K562 (cell line): ENCODE data around the gene HDAC1. TPM values are rescaled to one million over a fixed set of nuclear protein-coding genes. Genes with fewer than 3 reads are reported as not detected.
A peak's percentile ranks its signal among the peaks of the same experiment; 100 is the strongest.

Source experiments
- ATAC-seq: fragments of 200-7000 bp; cut with Tn5 transposase; 3 replicates; pipeline ENCODE4 v1.9.1; 2020; ENCODE audit warnings: moderate library complexity
- BruUV-seq: library from RNA; stranded (reverse); fragments of 400-500 nt; replicated peaks from 2 replicates; lab custom pipeline; 2021; lab: Mats Ljungman, UMichigan
- CTCF ChIA-PET: fragments of 300-600 bp; formaldehyde crosslinking; extraction: SDS; loops from one replicate; lab custom pipeline; 2021; ENCODE audit warnings: low intra/inter-chr PET ratio; lab: Yijun Ruan, JAX
- POLR2A ChIA-PET: fragments of 300-600, 350-650 bp; sonication (Branson Sonifier 250); formaldehyde crosslinking; extraction: SDS; loops from one replicate; lab custom pipeline; 2021; ENCODE audit warnings: antibody characterized with exemption, inconsistent platforms; lab: Yijun Ruan, JAX
- DNase-seq, 4 experiments: peaks; one replicate each; pipeline versions ENCODE4 v3.0.0 to v3.0.0-alpha.2; 2011 to 2018; ENCODE audit warnings: low spot score in 3 of 4, mixed read lengths in 3 of 4; ENCODE audit errors: extremely low read depth in 1 of 4
- FAIRE-seq: peaks from 2 replicates; lab custom pipeline; 2011; peaks lifted over from hg19 to GRCh38; lab: Jason Lieb, UNC
- H2AFZ ChIP-seq: 2 replicates; pipeline ENCODE4 v1.6.0; 2011; ENCODE audit warnings: low read depth, low read length, control low read depth, inconsistent platforms
- H3K27ac ChIP-seq: fragments of 200-600 bp; 3 replicates; pipeline ENCODE4 v1.8.0; 2011; ENCODE audit warnings: low read depth, mild to moderate bottlenecking, control low read depth, inconsistent platforms, low read length, moderate library complexity, mixed read lengths; ENCODE audit errors: extremely low read depth
- H3K27me3 ChIP-seq, 2 experiments: fragments of 300-600 bp in 1 of 2; 2 replicates in 1 of 2; 3 replicates in 1 of 2; pipeline versions ENCODE4 v1.6.0 to v1.8.0; 2011; ENCODE audit warnings: inconsistent platforms in 2 of 2, low read length in 2 of 2, mild to moderate bottlenecking in 1 of 2, mixed read lengths in 1 of 2, moderate library complexity in 1 of 2; ENCODE audit not compliant: control insufficient read depth in 2 of 2, insufficient read depth in 2 of 2
- H3K36me3 ChIP-seq: fragments of 300-600 bp; 3 replicates; pipeline ENCODE4 v1.8.0; 2011; ENCODE audit warnings: mild to moderate bottlenecking, low read length, inconsistent platforms; ENCODE audit not compliant: control insufficient read depth, insufficient read depth
- H3K4me1 ChIP-seq, 2 experiments: fragments of 200-600 bp in 1 of 2; replicated peaks in 1 of 2; 2 replicates in 1 of 2; 3 replicates in 1 of 2; pipeline versions ENCODE4 v1.5.1 to v1.8.0; 2011; ENCODE audit warnings: inconsistent platforms in 2 of 2, low read length in 2 of 2, mild to moderate bottlenecking in 1 of 2, mixed read lengths in 1 of 2, moderate library complexity in 1 of 2; ENCODE audit not compliant: control insufficient read depth in 2 of 2, insufficient read depth in 2 of 2
- H3K4me2 ChIP-seq: 2 replicates; pipeline ENCODE4 v1.6.1; 2011; ENCODE audit warnings: low read length, control low read depth, inconsistent platforms, mixed read lengths; ENCODE audit not compliant: insufficient read depth
- H3K4me3 ChIP-seq: fragments of 200-600 bp; sonication (generic), shearing (Covaris generic); 2 replicates; pipeline ENCODE4 v1.5.1; 2016; ENCODE audit warnings: control low read depth, inconsistent platforms
- H3K79me2 ChIP-seq: fragments of 200-600 bp; 3 replicates; pipeline ENCODE4 v1.8.0; 2011; ENCODE audit warnings: low read length, inconsistent platforms; ENCODE audit not compliant: control insufficient read depth, insufficient read depth
- H3K9ac ChIP-seq, 2 experiments: 2 replicates each; pipeline versions ENCODE4 v1.6.0 to v1.6.1; 2011; ENCODE audit warnings: low read depth in 2 of 2, low read length in 2 of 2, control low read depth in 1 of 2, inconsistent platforms in 1 of 2, mild to moderate bottlenecking in 1 of 2, mixed read lengths in 1 of 2; ENCODE audit not compliant: insufficient read depth in 1 of 2
- H3K9me1 ChIP-seq: one replicate; pipeline ENCODE4 v1.6.0; 2011; ENCODE audit warnings: inconsistent platforms, mild to moderate bottlenecking, low read length, moderate library complexity; ENCODE audit not compliant: control insufficient read depth, insufficient read depth
- H3K9me3 ChIP-seq: replicated peaks from 2 replicates; pipeline ENCODE4 v1.5.1; 2011; ENCODE audit warnings: low read depth, low read length, inconsistent platforms; ENCODE audit not compliant: control insufficient read depth, insufficient read depth
- H4K20me1 ChIP-seq: replicated peaks from 2 replicates; pipeline ENCODE4 v1.6.1; 2011; ENCODE audit warnings: low read length, inconsistent platforms, mixed read lengths; ENCODE audit not compliant: control insufficient read depth, insufficient read depth
- BHLHE40 ChIP-seq: IDR thresholded peaks from 2 replicates; pipeline ENCODE4 v1.6.1; 2011; ENCODE audit warnings: low read length, improper control_type of control experiment
- ETS2 ChIP-seq: IDR thresholded peaks from 2 replicates; pipeline ENCODE4 v1.6.1; 2016; ENCODE audit warnings: borderline replicate concordance, missing genetic modification characterization, mild to moderate bottlenecking, moderate library complexity, missing compliant biosample characterization; ENCODE audit not compliant: poor library complexity, severe bottlenecking
- IFI16 ChIP-seq: fragments of 250-450 bp; sonication (Bioruptor Pico); IDR thresholded peaks from 2 replicates; pipeline ENCODE4 v2.1.2; 2022; ENCODE audit warnings: mild to moderate bottlenecking, inconsistent platforms
- JUN ChIP-seq, 2 experiments: sonication (generic) in 1 of 2; formaldehyde crosslinking in 1 of 2; IDR thresholded peaks; 2 replicates each; pipeline versions ENCODE4 v1.6.1 to v1.8.0; 2012 to 2022; ENCODE audit warnings: borderline replicate concordance in 2 of 2, mild to moderate bottlenecking in 2 of 2, improper control_type of control experiment in 1 of 2, low read depth in 1 of 2, low read length in 1 of 2, missing genetic modification reagents in 1 of 2
- MCM3 ChIP-seq: fragments of 450-650 bp; IDR thresholded peaks from 2 replicates; pipeline ENCODE4 v1.6.1; 2016
- MXD1 ChIP-seq: fragments of 250-450 bp; sonication (Bioruptor Pico); IDR thresholded peaks from 2 replicates; pipeline ENCODE4 v1.8.0; 2021; ENCODE audit warnings: borderline replicate concordance, mild to moderate bottlenecking, moderate library complexity; ENCODE audit not compliant: poor library complexity, severe bottlenecking
- POU5F1 ChIP-seq: fragments of 150-350 bp; IDR thresholded peaks from 2 replicates; pipeline ENCODE4 v1.6.1; 2014; ENCODE audit warnings: borderline replicate concordance, low read length, low read depth, mild to moderate bottlenecking; ENCODE audit not compliant: partially characterized antibody
- PTTG1 ChIP-seq: fragments of 450-650 bp; IDR thresholded peaks from 2 replicates; pipeline ENCODE4 v1.6.1; 2016; ENCODE audit warnings: low read depth, mild to moderate bottlenecking, missing genetic modification characterization, missing compliant biosample characterization
- RFX1 ChIP-seq: fragments of 450-650 bp; IDR thresholded peaks from 2 replicates; pipeline ENCODE4 v1.6.1; 2016; ENCODE audit warnings: mild to moderate bottlenecking, moderate library complexity
- SIRT6 ChIP-seq: IDR thresholded peaks from one replicate; pipeline ENCODE4 v1.6.1; 2012; ENCODE audit warnings: low read depth, mild to moderate bottlenecking, control low read depth, inconsistent platforms, low read length, moderate library complexity
- ZNF143 ChIP-seq: sonication (generic); formaldehyde crosslinking; IDR thresholded peaks from 2 replicates; pipeline ENCODE4 v1.9.0; 2022; ENCODE audit warnings: mild to moderate bottlenecking, missing genetic modification reagents
- ZNF583 ChIP-seq: fragments of 250-450 bp; sonication (Bioruptor Pico); IDR thresholded peaks from 2 replicates; pipeline ENCODE4 v1.4.0; 2020
- WGBS: fragments of 100-300 bp; shearing (Covaris generic); methylation state at CpG from one replicate; pipeline ENCODE4 v1.1.6; 2016; ENCODE audit warnings: low coverage, mixed read lengths; ENCODE audit not compliant: insufficient coverage; ENCODE audit errors: missing lambda C conversion rate; 5-methylcytosine and 5-hydroxymethylcytosine counted together
- in situ Hi-C: fragments of 300-500 bp; cut with MboI; formaldehyde crosslinking; loops from 4 replicates; pipeline ENCODE4 v1.15.0; 2018; ENCODE audit warnings: inconsistent platforms, mixed read lengths
- intact Hi-C: fragments of 100-400 bp; cut with micrococcal nuclease; formaldehyde crosslinking; loops from 2 replicates; pipeline ENCODE4 v1.14.2; 2022
- polyA plus RNA-seq, 8 experiments: library from polyadenylated mRNA; depleted of rRNA in 4 of 8; stranded (reverse) in 5 of 8; unstranded in 3 of 8; fragments of >200 nt; fragmentation: Nextera tagmentation in 2 of 8; fragmentation: Illumina TruSeq in 1 of 8; extraction: Ambion mirVana in 2 of 8; extraction: Trizol in 1 of 8; gene quantifications; 2 replicates each; pipeline versions ENCODE4 v1.2.1 to v1.2.3, GENCODE V29; 2011 to 2014; ENCODE audit warnings: inconsistent platforms in 1 of 8, missing spikeins in 1 of 8
- total RNA-seq, 7 experiments: library from RNA; depleted of rRNA in 6 of 7; stranded (reverse); fragments of >200 nt in 6 of 7; fragmentation: Illumina TruSeq in 2 of 7; extraction: Trizol in 2 of 7; gene quantifications; 2 replicates each; pipeline versions ENCODE4 v1.2.1 to v1.2.3, GENCODE V29; 2011 to 2021; ENCODE audit warnings: low replicate concordance in 1 of 7
- TF ChIP-seq, protein P1 (sequence below): fragments of 250-450 bp; sonication (Bioruptor Pico); IDR thresholded peaks from 2 replicates; pipeline ENCODE4 v1.6.1; 2021; ENCODE audit warnings: mild to moderate bottlenecking
- TF ChIP-seq, protein P2 (sequence below): fragments of 250-450 bp; sonication (Bioruptor Pico); IDR thresholded peaks from 2 replicates; pipeline ENCODE4 v1.4.0; 2020; ENCODE audit warnings: mild to moderate bottlenecking, moderate library complexity, borderline replicate concordance

HDAC1 gene
- total and polyA plus RNA-seq, 9 of the 15 experiments (the other 6 are each of a cell fraction or from before 2014, with no cell fraction given) = 169 to 384 (median 193) TPM

GRCh38 chr1:32341186-32341757 lies 49.4 kb downstream of the HDAC1 start:
- Histone ChIP-seq H3K9ac (peak overlapping the region in 1 of 2 experiments; percentile 23; a peak in 2 of 4 replicates), H3K4me2 (no peak overlapping the region), H3K4me3 (no peak overlapping the region), H3K27ac (no peak overlapping the region), H3K4me1 (peaks cover 23 to 53% of the 10 kb centered on the region in 2 experiments), H3K79me2 (no peaks in the 10 kb centered on the region), H3K36me3 (no peaks in the 10 kb centered on the region), H2AFZ (no peak overlapping the region), H3K9me1 (no peaks in the 10 kb centered on the region), H4K20me1 (0 out of 2 replicates have a peak, but pooled peaks cover 4% of the 10 kb centered on the region), H3K27me3 (no peaks in the 10 kb centered on the region), H3K9me3 (no peaks in the 10 kb centered on the region)
- intact Hi-C loops = no loop called here
- WGBS = 88% methylated on average over 11 of the region's 11 CpGs
- ChIA-PET CTCF (no interaction called here), POLR2A (interaction anchor here (0.6 to 2.2 kb wide), 4 partner anchors 10 to 318 kb away, joined by 3 to 9 read pairs (median 4); no protein-coding TSS in a partner anchor)
- ATAC-seq = no peak
- FAIRE-seq = no peak
- BruUV-seq = no TSS peak
- TF ChIP-seq JUN (IDR thresholded peaks at IDR 0.05; ENCODE audit: borderline replicate concordance, low read depth, low read length) = no peak
- TF ChIP-seq JUN (CRISPR knock-in tag; IDR thresholded peaks at IDR 0.05; ENCODE audit: borderline replicate concordance) = no peak
- no peak for TF ChIP-seq SIRT6
- no peak for TF ChIP-seq MXD1 (CRISPR knock-in tag)
- no peak for TF ChIP-seq BHLHE40
- TF ChIP-seq ZNF583 = no peak
- TF ChIP-seq IFI16 (CRISPR knock-in tag) = no peak
- TF ChIP-seq PTTG1 (tag) = no peak
- TF ChIP-seq ZNF143 (CRISPR knock-in tag) = no peak
- TF ChIP-seq, protein P1, sequence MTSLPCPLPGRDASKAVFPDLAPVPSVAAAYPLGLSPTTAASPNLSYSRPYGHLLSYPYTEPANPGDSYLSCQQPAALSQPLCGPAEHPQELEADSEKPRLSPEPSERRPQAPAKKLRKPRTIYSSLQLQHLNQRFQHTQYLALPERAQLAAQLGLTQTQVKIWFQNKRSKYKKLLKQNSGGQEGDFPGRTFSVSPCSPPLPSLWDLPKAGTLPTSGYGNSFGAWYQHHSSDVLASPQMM = no peak
- no peak for TF ChIP-seq ETS2 (tag)
- no peak for TF ChIP-seq POU5F1
- TF ChIP-seq, protein P2, sequence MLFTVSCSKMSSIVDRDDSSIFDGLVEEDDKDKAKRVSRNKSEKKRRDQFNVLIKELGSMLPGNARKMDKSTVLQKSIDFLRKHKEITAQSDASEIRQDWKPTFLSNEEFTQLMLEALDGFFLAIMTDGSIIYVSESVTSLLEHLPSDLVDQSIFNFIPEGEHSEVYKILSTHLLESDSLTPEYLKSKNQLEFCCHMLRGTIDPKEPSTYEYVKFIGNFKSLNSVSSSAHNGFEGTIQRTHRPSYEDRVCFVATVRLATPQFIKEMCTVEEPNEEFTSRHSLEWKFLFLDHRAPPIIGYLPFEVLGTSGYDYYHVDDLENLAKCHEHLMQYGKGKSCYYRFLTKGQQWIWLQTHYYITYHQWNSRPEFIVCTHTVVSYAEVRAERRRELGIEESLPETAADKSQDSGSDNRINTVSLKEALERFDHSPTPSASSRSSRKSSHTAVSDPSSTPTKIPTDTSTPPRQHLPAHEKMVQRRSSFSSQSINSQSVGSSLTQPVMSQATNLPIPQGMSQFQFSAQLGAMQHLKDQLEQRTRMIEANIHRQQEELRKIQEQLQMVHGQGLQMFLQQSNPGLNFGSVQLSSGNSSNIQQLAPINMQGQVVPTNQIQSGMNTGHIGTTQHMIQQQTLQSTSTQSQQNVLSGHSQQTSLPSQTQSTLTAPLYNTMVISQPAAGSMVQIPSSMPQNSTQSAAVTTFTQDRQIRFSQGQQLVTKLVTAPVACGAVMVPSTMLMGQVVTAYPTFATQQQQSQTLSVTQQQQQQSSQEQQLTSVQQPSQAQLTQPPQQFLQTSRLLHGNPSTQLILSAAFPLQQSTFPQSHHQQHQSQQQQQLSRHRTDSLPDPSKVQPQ (CRISPR knock-in tag) = no peak
- TF ChIP-seq RFX1 = no peak
- no peak for TF ChIP-seq MCM3
- in situ Hi-C loops = no loop called here
- no peak for DNase-seq
